Measurements from ENCODE around the gene DNAJA4.

- TF ChIP-seq POLR2A (IDR thresholded peaks at IDR 0.05; ENCODE audit: low read depth, low read length) (no peak), POLR2AphosphoS5 (IDR thresholded peaks at IDR 0.05; ENCODE audit: low read depth, low read length) (no peak)
These were observed 41.9 kb downstream of the DNAJA4 start for GRCh38 chr15:78306176-78306774.
